ENCODE results near the gene DDX47. TPM values are rescaled to one million over a fixed set of nuclear protein-coding genes. Genes with fewer than 3 reads are reported as not detected.
A peak's percentile ranks its signal among the peaks of the same experiment; 100 is the strongest.

Gene DDX47
- 10 to 100 TPM; 21.6 to 29.1 (median 26.2) TPM for total RNA-seq
- 10 to 100 TPM; 17.9 to 34.5 TPM for polyA plus RNA-seq

- Histone ChIP-seq H3K4me3 (peak within 1 kb of the TSS; percentile 61 to 68 (median 68)), H3K27ac (peak within 1 kb of the TSS in 3 of 4 donors; percentile 46 to 54 (median 53)), H3K36me3 (no peaks in the 10 kb centered on the region), H3K27me3 (no peaks in the 10 kb centered on the region), H3K4me1 (peaks cover 0 to 24% (median 0%) of the 10 kb centered on the region in 3 donors), H3K9me3 (no peaks in the 10 kb centered on the region)
- WGBS, 2 donors: 1 to 2% methylated on average over 35 of the region's 35 CpGs
- FAIRE-seq (peak; percentile 20), DNase-seq (peak; percentile 92 to 99 (median 96)), ATAC-seq (peak; percentile 97 to 99 (median 98))
- intact Hi-C loops (cut with DNase I): no loop called here
- peak; percentile 91 to 97 (median 95) for TF ChIP-seq CTCF (IDR thresholded peaks at IDR 0.05)
Observed at GRCh38 chr12:12813120-12814101, at the start of gene DDX47. TSS of gene DDX47 (plus strand) at chr12:12813346. CDS start at chr12:12813368, 22 bp downstream.

DNA sequence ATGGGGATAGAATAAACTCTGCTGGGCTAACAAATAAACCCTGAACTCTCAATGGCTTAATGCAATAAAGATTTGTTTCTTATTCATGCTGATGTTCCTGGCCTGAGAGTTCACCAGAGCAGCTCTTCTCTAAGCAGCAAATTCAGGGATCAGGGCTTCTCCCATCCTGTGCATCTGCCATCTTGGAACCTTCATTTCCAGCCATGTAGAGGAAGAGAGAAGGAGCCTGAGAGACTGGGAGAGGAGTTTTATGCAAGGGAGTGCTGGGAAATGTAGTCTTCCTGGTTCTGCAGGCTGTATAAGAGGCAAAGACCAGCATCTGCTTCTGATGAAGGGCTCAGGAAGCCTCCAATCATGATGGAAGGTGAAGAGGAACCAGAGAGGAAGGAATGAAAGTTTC is 48.3 kb upstream of the DDX47 start:
- intact Hi-C loops (cut with DNase I): no loop called here
- no peak for FAIRE-seq
- Histone ChIP-seq H3K4me1 (no peaks in the 10 kb centered on the region), H3K27ac (no peak overlapping the region), H3K27me3 (no peaks in the 10 kb centered on the region), H3K9me3 (no peaks in the 10 kb centered on the region), H3K36me3 (no peaks in the 10 kb centered on the region), H3K4me3 (no peak overlapping the region)
- ATAC-seq: no peak
- DNase-seq: no peak
- no peak for TF ChIP-seq CTCF (IDR thresholded peaks at IDR 0.05)

GRCh38 chr12:12770262-12770661 is 42.9 kb upstream of the DDX47 start:
- DNase-seq (no peak), ATAC-seq (no peak), FAIRE-seq (no peak)
- Histone ChIP-seq H3K9me3 (no peaks in the 10 kb centered on the region), H3K27ac (no peak overlapping the region), H3K4me3 (no peak overlapping the region), H3K27me3 (no peaks in the 10 kb centered on the region), H3K36me3 (no peaks in the 10 kb centered on the region), H3K4me1 (no peaks in the 10 kb centered on the region)
- WGBS, 2 donors: 96 to 98% methylated on average over 6 of the region's 6 CpGs
- TF ChIP-seq CTCF (IDR thresholded peaks at IDR 0.05): no peak
- intact Hi-C loops (cut with DNase I): no loop called here

DNA sequence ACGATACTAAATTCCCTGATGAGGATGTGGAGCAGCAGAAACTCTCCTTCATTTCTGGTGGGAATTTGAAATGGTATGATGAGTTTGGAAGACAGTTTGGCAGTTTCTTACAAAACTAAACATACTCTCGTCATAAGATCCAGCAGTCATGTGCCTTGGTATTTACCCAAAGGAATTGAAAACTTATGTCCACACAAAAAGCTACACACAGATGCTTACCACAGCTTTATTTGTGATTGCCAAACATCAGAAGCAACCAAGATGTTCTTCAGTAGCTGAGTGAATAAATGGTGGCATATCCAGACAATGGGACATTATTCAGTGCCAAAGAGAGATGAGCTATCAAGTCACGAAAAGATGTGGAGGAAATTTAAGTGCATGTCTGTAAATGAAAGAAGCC is 38.4 kb upstream of the DDX47 start:
- no peak for FAIRE-seq
- TF ChIP-seq CTCF (IDR thresholded peaks at IDR 0.05): no peak

GRCh38 chr12:12776261-12776660 is 36.9 kb upstream of the DDX47 start:
- no peaks in the 10 kb centered on the region for H3K36me3 ChIP-seq
- DNase-seq: peak in 1 of 6 donors; percentile 13
- peak overlapping the region in 2 of 4 donors; percentile 9 to 39 for H3K27ac ChIP-seq
- no peaks in the 10 kb centered on the region for H3K27me3 ChIP-seq
- H3K9me3 ChIP-seq: no peaks in the 10 kb centered on the region
- 35% methylated on average over 5 of the region's 5 CpGs for WGBS, 2 donors
- TF ChIP-seq CTCF (IDR thresholded peaks at IDR 0.05): no peak
- ATAC-seq: peak; percentile 62 to 81 (median 77)
- intact Hi-C loops (cut with DNase I): no loop called here
- peaks cover 0 to 18% (median 13%) of the 10 kb centered on the region in 3 donors for H3K4me1 ChIP-seq
- FAIRE-seq: no peak
- no peak overlapping the region for H3K4me3 ChIP-seq

More for the DNA sequence above, 38.4 kb upstream of the DDX47 start:
- peaks cover 0 to 14% (median 11%) of the 10 kb centered on the region in 3 donors for H3K4me1 ChIP-seq
- intact Hi-C loops (cut with DNase I): no loop called here
- no peak overlapping the region for H3K4me3 ChIP-seq
- DNase-seq: no peak
- H3K9me3 ChIP-seq: no peaks in the 10 kb centered on the region
- H3K36me3 ChIP-seq: no peaks in the 10 kb centered on the region
- H3K27me3 ChIP-seq: no peaks in the 10 kb centered on the region
- WGBS, 2 donors: 90 to 91% methylated on average over 3 of the region's 3 CpGs
- no peak overlapping the region for H3K27ac ChIP-seq
- ATAC-seq: no peak

All from pancreas (tissue), 10 donors.